GM10248 (cell line): ENCODE results near the gene HEATR9.
A peak's percentile ranks its signal among the peaks of the same experiment; 100 is the strongest.
"Not testable (repeated sequence)": the region's sequence is repeated elsewhere in the genome, so short reads cannot be mapped to it uniquely, and the experiment has no call there.

Experiments
- CTCF ChIA-PET: fragments of 300-600 bp; sonication (Branson Sonifier 250); formaldehyde crosslinking; extraction: SDS; loops from one replicate; lab custom pipeline; 2021; ENCODE audit warnings: antibody characterized with exemption; lab: Yijun Ruan, JAX
- POLR2A ChIA-PET: fragments of 350-650 bp; sonication (Branson Sonifier 250); formaldehyde crosslinking; extraction: SDS; loops from one replicate; lab custom pipeline; 2020; ENCODE audit warnings: antibody characterized with exemption; lab: Yijun Ruan, JAX
- DNase-seq: peaks from one replicate; pipeline ENCODE4 v3.0.0; 2012; ENCODE audit errors: extremely low spot score
- TF ChIP-seq, protein P1 (sequence below): IDR thresholded peaks from 2 replicates; pipeline ENCODE4 v1.5.1; 2012; ENCODE audit warnings: mild to moderate bottlenecking, low read depth; ENCODE audit errors: extremely low read depth, missing control alignments, control extremely low read depth

HEATR9 gene

DNA sequence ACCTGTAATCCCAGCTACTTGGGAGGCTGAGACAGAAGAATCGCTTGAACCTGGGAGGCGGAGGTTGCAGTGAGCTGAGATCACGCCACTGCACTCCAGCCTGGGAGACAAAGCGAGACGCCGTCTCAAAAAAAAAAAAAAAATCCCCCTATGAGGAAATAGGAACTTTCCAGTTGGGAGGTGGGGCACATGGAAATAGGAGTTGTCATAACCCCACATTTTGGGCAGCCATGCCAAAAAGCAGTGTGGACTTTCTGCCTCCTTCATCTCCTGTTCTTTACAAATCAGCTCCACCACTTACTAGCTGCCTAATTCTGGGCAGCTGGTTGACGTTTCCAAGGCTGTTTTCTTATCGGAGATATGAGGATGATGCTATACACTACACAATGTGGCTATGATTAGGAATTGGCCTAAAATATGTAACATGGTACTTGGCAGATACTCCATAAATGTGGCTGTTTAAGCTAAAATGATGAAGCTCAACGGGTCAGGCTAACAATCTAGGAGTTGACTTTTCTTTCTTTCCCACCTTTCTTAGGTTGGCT is 33.0 kb upstream of the HEATR9 start:
- DNase-seq: no peak
- TF ChIP-seq, protein P1, sequence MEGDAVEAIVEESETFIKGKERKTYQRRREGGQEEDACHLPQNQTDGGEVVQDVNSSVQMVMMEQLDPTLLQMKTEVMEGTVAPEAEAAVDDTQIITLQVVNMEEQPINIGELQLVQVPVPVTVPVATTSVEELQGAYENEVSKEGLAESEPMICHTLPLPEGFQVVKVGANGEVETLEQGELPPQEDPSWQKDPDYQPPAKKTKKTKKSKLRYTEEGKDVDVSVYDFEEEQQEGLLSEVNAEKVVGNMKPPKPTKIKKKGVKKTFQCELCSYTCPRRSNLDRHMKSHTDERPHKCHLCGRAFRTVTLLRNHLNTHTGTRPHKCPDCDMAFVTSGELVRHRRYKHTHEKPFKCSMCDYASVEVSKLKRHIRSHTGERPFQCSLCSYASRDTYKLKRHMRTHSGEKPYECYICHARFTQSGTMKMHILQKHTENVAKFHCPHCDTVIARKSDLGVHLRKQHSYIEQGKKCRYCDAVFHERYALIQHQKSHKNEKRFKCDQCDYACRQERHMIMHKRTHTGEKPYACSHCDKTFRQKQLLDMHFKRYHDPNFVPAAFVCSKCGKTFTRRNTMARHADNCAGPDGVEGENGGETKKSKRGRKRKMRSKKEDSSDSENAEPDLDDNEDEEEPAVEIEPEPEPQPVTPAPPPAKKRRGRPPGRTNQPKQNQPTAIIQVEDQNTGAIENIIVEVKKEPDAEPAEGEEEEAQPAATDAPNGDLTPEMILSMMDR: no peak
- ChIA-PET CTCF (interaction anchor here (0.8 to 2.5 kb wide), 3 partner anchors 10 to 16 kb away, joined by 3 to 10 read pairs (median 4); no protein-coding TSS in a partner anchor), POLR2A (no interaction called here)

DNA sequence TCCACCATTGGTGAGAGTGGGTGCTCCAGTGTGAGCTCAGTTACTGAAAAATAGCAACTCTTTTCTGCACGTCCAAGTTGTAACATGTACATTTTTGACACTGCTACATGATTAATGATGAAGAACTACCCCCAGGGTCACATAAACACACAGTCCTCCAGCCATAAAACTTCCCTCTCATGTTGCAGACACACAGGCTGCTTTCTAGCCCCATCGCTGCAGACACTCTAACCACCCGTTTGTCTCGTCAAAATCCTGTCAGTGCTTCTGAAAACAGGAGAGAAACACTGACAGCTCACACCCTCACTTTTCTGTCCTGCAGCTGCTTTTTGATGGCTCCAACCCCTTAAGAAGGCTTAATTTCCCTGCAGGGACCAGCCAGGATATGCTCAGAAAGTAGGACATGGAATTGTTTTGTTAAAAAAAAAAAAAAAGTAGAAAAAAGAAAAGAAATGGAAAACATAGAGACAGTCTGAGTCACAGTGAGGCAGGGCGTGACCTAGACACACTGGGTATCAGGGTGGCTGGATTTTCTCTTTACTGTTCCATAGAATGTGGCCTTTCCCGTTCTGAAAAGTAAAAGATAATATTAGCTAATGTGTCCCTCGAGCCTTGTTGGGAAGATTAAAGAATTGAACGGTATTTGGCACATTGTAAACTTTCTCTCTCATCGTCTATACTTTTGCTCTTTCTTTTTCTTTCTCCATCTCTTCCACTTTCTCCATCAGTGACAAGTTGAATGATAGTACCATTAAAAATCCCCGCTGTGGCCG is 32.2 kb upstream of the HEATR9 start:
- TF ChIP-seq, protein P1: no peak
- ChIA-PET CTCF (interaction anchor here (0.8 to 2.5 kb wide), 3 partner anchors 11 to 15 kb away, joined by 3 to 10 read pairs (median 4); no protein-coding TSS in a partner anchor), POLR2A (no interaction called here)
- DNase-seq: no peak

DNA sequence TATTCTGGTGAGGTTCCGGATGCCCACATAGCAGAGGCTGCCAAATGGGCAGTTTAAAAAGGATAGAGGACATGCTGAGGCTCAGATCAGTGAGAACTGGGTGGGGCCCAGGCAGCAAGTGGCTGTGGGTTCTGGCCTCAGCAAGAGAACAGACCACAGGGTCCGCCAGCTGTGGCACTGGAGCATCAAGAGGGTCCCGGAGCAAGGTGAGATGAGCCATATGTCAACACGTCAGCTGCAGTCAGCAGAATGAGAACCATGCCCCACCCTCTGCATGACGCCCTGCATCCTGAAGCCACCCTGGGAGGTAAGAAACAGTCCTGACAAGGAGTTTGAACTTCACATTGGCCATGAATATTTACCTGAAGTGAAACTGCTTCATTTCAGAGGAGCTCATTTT is 31.6 kb upstream of the HEATR9 start:
- TF ChIP-seq, protein P1: no peak
- ChIA-PET POLR2A (no interaction called here), CTCF (interaction anchor here (2.5 kb wide), 1 partner anchor 15 kb away, joined by 10 read pairs; no protein-coding TSS in a partner anchor)
- DNase-seq: no peak

DNA sequence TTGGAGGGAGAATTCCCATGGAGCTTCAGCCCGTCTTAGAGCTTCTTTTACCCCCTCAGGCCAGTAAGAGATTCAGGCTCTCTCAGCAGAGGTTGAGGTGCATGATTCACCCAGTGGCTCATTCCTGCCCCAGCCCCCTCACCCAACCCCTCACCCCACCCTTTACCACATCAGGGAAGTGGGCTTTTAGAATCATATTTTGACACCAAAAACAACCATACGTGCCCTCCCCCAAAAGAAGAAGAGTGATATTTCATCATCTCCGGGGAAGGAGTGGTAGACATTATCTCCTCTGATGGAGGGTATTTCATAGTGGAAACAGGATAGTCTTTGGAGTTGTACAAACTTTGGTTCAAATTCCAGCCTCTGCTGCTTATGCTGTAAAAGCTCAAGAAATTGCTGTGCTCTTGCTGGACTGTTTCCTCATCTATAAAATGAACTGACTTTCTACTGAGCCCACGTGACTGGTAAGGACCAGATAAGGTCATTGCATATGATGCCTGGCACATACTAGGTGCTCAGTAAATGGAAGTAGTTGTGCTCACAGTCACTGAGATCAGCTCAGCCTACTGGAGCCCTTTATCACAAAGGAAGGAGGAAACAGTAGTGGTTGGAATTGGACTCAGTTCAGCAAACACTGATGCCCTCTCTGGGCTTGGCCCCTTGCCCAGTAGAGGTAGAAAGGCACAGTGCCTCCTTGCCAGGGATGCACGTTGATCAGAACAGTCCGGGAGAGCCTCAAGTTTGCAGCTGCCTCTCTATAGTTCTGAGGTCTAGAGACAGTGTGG is 29.8 kb upstream of the HEATR9 start:
- ChIA-PET CTCF (interaction anchor here (1.3 to 2.3 kb wide), 3 partner anchors 13 to 27 kb away, joined by 3 to 9 read pairs (median 4); no protein-coding TSS in a partner anchor), POLR2A (no interaction called here)
- no peak for DNase-seq
- TF ChIP-seq, protein P1: no peak

DNA sequence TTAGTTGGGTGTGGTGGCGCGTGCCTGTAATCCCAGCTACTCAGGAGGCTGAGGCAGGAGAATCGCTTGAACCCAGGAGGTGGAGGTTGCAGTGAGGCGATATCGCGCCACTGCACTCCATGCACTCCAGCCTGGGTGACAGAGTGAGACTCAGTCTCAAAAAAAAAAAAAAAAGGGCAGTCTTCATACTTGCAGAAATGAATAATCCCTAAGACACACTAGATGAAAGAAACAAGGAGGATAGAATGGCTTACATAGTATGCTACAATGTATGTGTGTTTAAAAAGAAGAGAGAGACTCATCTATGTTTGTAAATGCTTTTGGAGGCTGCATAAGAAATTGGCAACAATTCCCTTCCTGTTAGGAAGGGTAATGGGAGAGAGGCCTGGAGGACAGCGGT is 29.1 kb upstream of the HEATR9 start:
- CTCF ChIA-PET: interaction anchor here (1.3 to 2.3 kb wide), 3 partner anchors 14 to 26 kb away, joined by 3 to 9 read pairs (median 4); no protein-coding TSS in a partner anchor
- POLR2A ChIA-PET, DNase-seq: not testable (repeated sequence)

DNA sequence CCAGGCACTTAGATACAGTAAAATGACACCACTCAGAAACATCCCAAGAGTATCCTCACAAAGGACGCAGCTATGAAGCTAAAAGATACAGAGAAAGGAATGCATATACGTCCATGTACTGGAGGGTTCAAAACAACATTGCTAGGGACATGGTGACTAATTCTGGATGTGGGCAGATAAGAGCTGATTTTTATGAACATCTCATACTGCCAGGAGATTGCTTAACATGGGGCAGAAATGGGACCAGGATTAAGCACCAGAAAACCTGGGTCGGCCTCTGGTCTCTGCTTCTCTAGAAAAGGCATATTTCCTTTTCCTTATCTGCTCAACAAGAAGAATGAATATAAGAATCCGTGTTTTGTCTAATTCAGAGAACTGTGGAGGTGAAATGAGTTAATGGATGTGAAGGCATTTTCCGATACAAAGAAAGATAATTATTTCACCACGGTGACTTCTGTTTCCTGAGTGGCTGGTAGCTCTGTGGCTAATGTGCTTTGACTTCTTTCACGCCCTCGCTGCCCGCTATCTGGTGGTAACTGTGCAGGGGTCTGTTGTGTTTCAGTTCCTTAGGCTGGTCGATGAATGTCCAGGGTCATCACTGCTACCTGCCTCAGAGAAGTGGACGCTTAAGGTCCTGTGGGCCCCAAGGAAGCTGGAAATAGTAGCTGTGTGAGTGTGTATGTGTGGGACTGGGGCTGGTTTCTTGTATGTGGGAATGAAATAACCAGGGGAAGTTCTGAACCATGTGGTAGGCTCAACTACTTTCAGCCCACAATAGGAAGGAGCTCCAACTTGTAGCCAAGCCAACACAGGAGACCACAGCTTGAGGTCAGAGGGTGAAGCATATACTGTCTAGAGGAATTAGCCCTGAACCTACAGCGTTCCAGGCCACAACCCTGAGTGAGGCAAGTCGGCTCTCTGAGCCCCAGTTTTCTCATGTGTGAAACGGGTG is 27.2 kb upstream of the HEATR9 start:
- ChIA-PET POLR2A (interaction anchor here (0.7 kb wide), 1 partner anchor 16 kb away, joined by 7 read pairs; the partner anchor contains the start of gene CCL5), CTCF (interaction anchor here (0.8 to 1.4 kb wide), 5 partner anchors 9 to 27 kb away, joined by 3 to 4 read pairs (median 3); partner anchors contain the start of genes CCL5 and HEATR9)
- TF ChIP-seq, protein P1: no peak
- DNase-seq: peak; percentile 47
